DND-41 (cell line): ENCODE measurements around the gene TSPAN9.

Experiments used
- ATAC-seq: fragments of 200-7000 bp; cut with Tn5 transposase; 3 replicates; pipeline ENCODE4 v1.9.1; 2021; ENCODE audit warnings: low read depth; ENCODE audit not compliant: insufficient read depth
- DNase-seq: peaks from one replicate; pipeline ENCODE4 v3.0.0-alpha.2; 2020
- H2AFZ ChIP-seq: 2 replicates; pipeline ENCODE4 v1.6.0; 2012; ENCODE audit warnings: low read depth, low read length
- H3K27ac ChIP-seq: 2 replicates; pipeline ENCODE4 v1.5.1; 2012; ENCODE audit warnings: low read length, inconsistent platforms
- H3K27me3 ChIP-seq: fragments of 200-600 bp; sonication (generic); 2 replicates; pipeline ENCODE4 v1.6.0; 2012; ENCODE audit warnings: low read length, mild to moderate bottlenecking, inconsistent platforms; ENCODE audit not compliant: insufficient read depth, poor library complexity
- H3K36me3 ChIP-seq: 2 replicates; pipeline ENCODE4 v1.5.1; 2012; ENCODE audit warnings: low read length, inconsistent platforms; ENCODE audit not compliant: insufficient read depth
- H3K4me1 ChIP-seq: 2 replicates; pipeline ENCODE4 v1.5.1; 2012; ENCODE audit warnings: mild to moderate bottlenecking, low read length; ENCODE audit not compliant: insufficient read depth
- H3K4me2 ChIP-seq: 2 replicates; pipeline ENCODE4 v1.6.0; 2012; ENCODE audit warnings: mild to moderate bottlenecking, moderate library complexity, low read length, inconsistent platforms; ENCODE audit not compliant: insufficient read depth
- H3K4me3 ChIP-seq, 2 experiments: fragments of 200-600 bp in 1 of 2; shearing (Covaris generic) in 1 of 2; 2 replicates each; pipeline ENCODE4 v1.5.1; 2012 to 2016; ENCODE audit warnings: inconsistent platforms in 2 of 2, low read length in 2 of 2, mild to moderate bottlenecking in 2 of 2, low read depth in 1 of 2, moderate library complexity in 1 of 2
- H3K79me2 ChIP-seq: 2 replicates; pipeline ENCODE4 v1.6.0; 2012; ENCODE audit warnings: low read length, inconsistent platforms; ENCODE audit not compliant: insufficient read depth
- H3K9ac ChIP-seq: 2 replicates; pipeline ENCODE4 v1.6.0; 2012; ENCODE audit warnings: low read depth, mild to moderate bottlenecking, inconsistent platforms, low read length, moderate library complexity
- H3K9me3 ChIP-seq: 2 replicates; pipeline ENCODE4 v1.5.1; 2012; ENCODE audit warnings: low read length, moderate library complexity, mild to moderate bottlenecking, inconsistent platforms; ENCODE audit not compliant: insufficient read depth, severe bottlenecking
- H4K20me1 ChIP-seq: 2 replicates; pipeline ENCODE4 v1.6.0; 2012; ENCODE audit warnings: low read length; ENCODE audit not compliant: insufficient read depth
- CTCF ChIP-seq: IDR thresholded peaks from 2 replicates; pipeline ENCODE4 v1.5.1; 2012; ENCODE audit warnings: borderline replicate concordance, low read length, moderate library complexity, mild to moderate bottlenecking; ENCODE audit not compliant: poor library complexity, severe bottlenecking; ENCODE audit errors: extremely low read depth
- EZH2 ChIP-seq: IDR thresholded peaks from 3 replicates; pipeline ENCODE4 v1.6.1; 2012; ENCODE audit warnings: borderline replicate concordance, low read depth, mild to moderate bottlenecking, moderate library complexity, low read length, inconsistent platforms; ENCODE audit not compliant: severe bottlenecking

TSPAN9 gene

GRCh38 chr12:3249081-3249800 lies 172.1 kb downstream of the TSPAN9 start:
- H3K79me2 ChIP-seq: no peaks in the 10 kb centered on the region
- H3K4me2 ChIP-seq: no peak overlapping the region
- peak; percentile 49; the same call in 1 of the 3 replicates for ATAC-seq
- peaks cover 7% of the 10 kb centered on the region for H3K4me1 ChIP-seq
- H3K27me3 ChIP-seq: peaks cover 3% of the 10 kb centered on the region
- TF ChIP-seq CTCF (no peak), EZH2 (no peak)
- no peaks in the 10 kb centered on the region for H4K20me1 ChIP-seq
- no peaks in the 10 kb centered on the region for H3K9me3 ChIP-seq
- H2AFZ ChIP-seq: no peak overlapping the region
- no peak overlapping the region for H3K9ac ChIP-seq
- peak; percentile 39 for DNase-seq
- no peak overlapping the region for H3K4me3 ChIP-seq
- H3K27ac ChIP-seq: no peak overlapping the region
- no peaks in the 10 kb centered on the region for H3K36me3 ChIP-seq

- Histone ChIP-seq H3K9ac (no peak overlapping the region), H2AFZ (no peak overlapping the region), H3K4me2 (no peak overlapping the region), H3K27me3 (peaks cover 3% of the 10 kb centered on the region), H3K9me3 (no peaks in the 10 kb centered on the region), H3K36me3 (no peaks in the 10 kb centered on the region), H3K4me1 (peaks cover 7% of the 10 kb centered on the region), H3K4me3 (no peak overlapping the region), H4K20me1 (no peaks in the 10 kb centered on the region), H3K27ac (no peak overlapping the region), H3K79me2 (no peaks in the 10 kb centered on the region)
- no peak for TF ChIP-seq EZH2
- no peak for TF ChIP-seq CTCF
- ATAC-seq (no peak), DNase-seq (no peak)
These were observed 172.9 kb downstream of the TSPAN9 start for GRCh38 chr12:3250034-3250433.

GRCh38 chr12:3250576-3250975 lies 173.4 kb downstream of the TSPAN9 start:
- H4K20me1 ChIP-seq: no peaks in the 10 kb centered on the region
- H3K4me3 ChIP-seq: no peak overlapping the region
- TF ChIP-seq CTCF (no peak), EZH2 (no peak)
- H3K79me2 ChIP-seq: no peaks in the 10 kb centered on the region
- no peak for ATAC-seq
- H3K4me1 ChIP-seq: peaks cover 7% of the 10 kb centered on the region
- H3K9me3 ChIP-seq: no peaks in the 10 kb centered on the region
- peaks cover 3% of the 10 kb centered on the region for H3K27me3 ChIP-seq
- H3K36me3 ChIP-seq: no peaks in the 10 kb centered on the region
- no peak for DNase-seq
- no peak overlapping the region for H3K4me2 ChIP-seq
- no peak overlapping the region for H3K9ac ChIP-seq
- no peak overlapping the region for H3K27ac ChIP-seq
- no peak overlapping the region for H2AFZ ChIP-seq

GRCh38 chr12:3251067-3251466 lies 173.9 kb downstream of the TSPAN9 start:
- no peak overlapping the region for H2AFZ ChIP-seq
- no peaks in the 10 kb centered on the region for H4K20me1 ChIP-seq
- no peaks in the 10 kb centered on the region for H3K36me3 ChIP-seq
- no peaks in the 10 kb centered on the region for H3K9me3 ChIP-seq
- H3K79me2 ChIP-seq: no peaks in the 10 kb centered on the region
- H3K4me1 ChIP-seq: peaks cover 7% of the 10 kb centered on the region
- peaks cover 3% of the 10 kb centered on the region for H3K27me3 ChIP-seq
- ATAC-seq: no peak
- H3K9ac ChIP-seq: no peak overlapping the region
- DNase-seq: no peak
- no peak overlapping the region for H3K4me2 ChIP-seq
- no peak overlapping the region for H3K27ac ChIP-seq
- H3K4me3 ChIP-seq: no peak overlapping the region
- TF ChIP-seq CTCF (no peak), EZH2 (no peak)
